ENCODE results near the gene RMND5B.

RMND5B gene

GRCh38 chr5:178131446-178131996, 707 bp downstream of the RMND5B start:
- Histone ChIP-seq H3K4me2 (ENCODE audit: low read length) (peak overlapping the region; percentile 99), H3K79me2 (ENCODE audit: control insufficient read depth, low read length) (peaks cover 60% of the 10 kb centered on the region), H3K9me2 (replicated peaks; ENCODE audit: control insufficient read depth, low read length) (no peaks in the 10 kb centered on the region), H3K27me3 (ENCODE audit: control insufficient read depth, low read length) (no peaks in the 10 kb centered on the region), H3K9me3 (ENCODE audit: control insufficient read depth, insufficient read depth, low read length) (no peaks in the 10 kb centered on the region), H3K4me3 (ENCODE audit: low read length) (peak overlapping the region; percentile 95), H4K20me1 (ENCODE audit: control insufficient read depth, insufficient read depth, low read depth, low read length) (no peaks in the 10 kb centered on the region), H3K4me1 (ENCODE audit: control insufficient read depth, low read length) (peaks cover 32% of the 10 kb centered on the region), H3F3A (ENCODE audit: control insufficient read depth, insufficient read depth) (peaks cover 20% of the 10 kb centered on the region), H3K36me3 (ENCODE audit: control insufficient read depth, low read length) (peaks cover 56% of the 10 kb centered on the region), H3K27ac (ENCODE audit: low read depth, low read length) (peak overlapping the region; percentile 73)
- TF ChIP-seq, protein P1, sequence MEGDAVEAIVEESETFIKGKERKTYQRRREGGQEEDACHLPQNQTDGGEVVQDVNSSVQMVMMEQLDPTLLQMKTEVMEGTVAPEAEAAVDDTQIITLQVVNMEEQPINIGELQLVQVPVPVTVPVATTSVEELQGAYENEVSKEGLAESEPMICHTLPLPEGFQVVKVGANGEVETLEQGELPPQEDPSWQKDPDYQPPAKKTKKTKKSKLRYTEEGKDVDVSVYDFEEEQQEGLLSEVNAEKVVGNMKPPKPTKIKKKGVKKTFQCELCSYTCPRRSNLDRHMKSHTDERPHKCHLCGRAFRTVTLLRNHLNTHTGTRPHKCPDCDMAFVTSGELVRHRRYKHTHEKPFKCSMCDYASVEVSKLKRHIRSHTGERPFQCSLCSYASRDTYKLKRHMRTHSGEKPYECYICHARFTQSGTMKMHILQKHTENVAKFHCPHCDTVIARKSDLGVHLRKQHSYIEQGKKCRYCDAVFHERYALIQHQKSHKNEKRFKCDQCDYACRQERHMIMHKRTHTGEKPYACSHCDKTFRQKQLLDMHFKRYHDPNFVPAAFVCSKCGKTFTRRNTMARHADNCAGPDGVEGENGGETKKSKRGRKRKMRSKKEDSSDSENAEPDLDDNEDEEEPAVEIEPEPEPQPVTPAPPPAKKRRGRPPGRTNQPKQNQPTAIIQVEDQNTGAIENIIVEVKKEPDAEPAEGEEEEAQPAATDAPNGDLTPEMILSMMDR (IDR thresholded peaks at IDR 0.05; ENCODE audit: low read depth, low read length, poor library complexity, severe bottlenecking) = no peak
- no peak for TF ChIP-seq EZH2phosphoT487 (IDR thresholded peaks at IDR 0.05; ENCODE audit: borderline replicate concordance, low read length)

GRCh38 chr5:178136990-178137389, 6.2 kb downstream of the RMND5B start:
- H3K4me1 ChIP-seq (ENCODE audit: control insufficient read depth, low read length) = peaks cover 12% of the 10 kb centered on the region
- H3K9me3 ChIP-seq (ENCODE audit: control insufficient read depth, insufficient read depth, low read length) = no peaks in the 10 kb centered on the region
- no peak overlapping the region for H3K4me2 ChIP-seq (ENCODE audit: low read length)
- no peaks in the 10 kb centered on the region for H3K9me2 ChIP-seq (replicated peaks; ENCODE audit: control insufficient read depth, low read length)
- no peak overlapping the region for H3K4me3 ChIP-seq (ENCODE audit: low read length)
- peaks cover 4% of the 10 kb centered on the region for H3F3A ChIP-seq (ENCODE audit: control insufficient read depth, insufficient read depth)
- no peak for TF ChIP-seq EZH2phosphoT487 (IDR thresholded peaks at IDR 0.05; ENCODE audit: borderline replicate concordance, low read length)
- TF ChIP-seq, protein P1 (IDR thresholded peaks at IDR 0.05; ENCODE audit: low read depth, low read length, poor library complexity, severe bottlenecking) = no peak
- H3K27ac ChIP-seq (ENCODE audit: low read depth, low read length) = no peak overlapping the region
- H3K27me3 ChIP-seq (ENCODE audit: control insufficient read depth, low read length) = no peaks in the 10 kb centered on the region
- H3K79me2 ChIP-seq (ENCODE audit: control insufficient read depth, low read length) = peaks cover 59% of the 10 kb centered on the region
- no peaks in the 10 kb centered on the region for H4K20me1 ChIP-seq (ENCODE audit: control insufficient read depth, insufficient read depth, low read depth, low read length)
- peaks cover 84% of the 10 kb centered on the region for H3K36me3 ChIP-seq (ENCODE audit: control insufficient read depth, low read length)

- Histone ChIP-seq H3K36me3 (ENCODE audit: control insufficient read depth, low read length) (peaks cover 88% of the 10 kb centered on the region), H3K4me1 (ENCODE audit: control insufficient read depth, low read length) (0 out of 2 replicates have a peak, but pooled peaks cover 5% of the 10 kb centered on the region), H3K27me3 (ENCODE audit: control insufficient read depth, low read length) (no peaks in the 10 kb centered on the region), H3F3A (ENCODE audit: control insufficient read depth, insufficient read depth) (peaks cover 4% of the 10 kb centered on the region), H3K9me3 (ENCODE audit: control insufficient read depth, insufficient read depth, low read length) (no peaks in the 10 kb centered on the region), H3K4me3 (ENCODE audit: low read length) (no peak overlapping the region), H3K79me2 (ENCODE audit: control insufficient read depth, low read length) (peaks cover 49% of the 10 kb centered on the region), H3K9me2 (replicated peaks; ENCODE audit: control insufficient read depth, low read length) (no peaks in the 10 kb centered on the region), H3K27ac (ENCODE audit: low read depth, low read length) (no peak overlapping the region), H3K4me2 (ENCODE audit: low read length) (no peak overlapping the region), H4K20me1 (ENCODE audit: control insufficient read depth, insufficient read depth, low read depth, low read length) (no peaks in the 10 kb centered on the region)
- no peak for TF ChIP-seq EZH2phosphoT487 (IDR thresholded peaks at IDR 0.05; ENCODE audit: borderline replicate concordance, low read length)
- TF ChIP-seq, protein P1 (IDR thresholded peaks at IDR 0.05; ENCODE audit: low read depth, low read length, poor library complexity, severe bottlenecking) = no peak
These were observed 7.2 kb downstream of the RMND5B start for GRCh38 chr5:178137991-178138390.

Data from DOHH2 (cell line).